Sigmoid colon (tissue), 7 donors: ENCODE results near the gene KRT76. TPM values are rescaled to one million over a fixed set of nuclear protein-coding genes. Genes with fewer than 3 reads are reported as not detected.

Experiments
- DNase-seq: peaks from one replicate; pipeline ENCODE4 v3.0.0-alpha.2; 2019
- H3K27ac ChIP-seq, 4 donors: fragments of 200-600 bp; sonication (generic); one replicate each; pipeline ENCODE4 v1.5.1; 2016 to 2019; ENCODE audit warnings: mild to moderate bottlenecking in 1 of 4
- H3K27me3 ChIP-seq, 3 donors: fragments of 200-600 bp; sonication (generic); one replicate each; pipeline ENCODE4 v1.5.1; 2019; ENCODE audit warnings: mild to moderate bottlenecking in 1 of 3
- H3K36me3 ChIP-seq, 4 donors: fragments of 200-600 bp; sonication (generic); one replicate each; pipeline ENCODE4 v1.5.1; 2016 to 2019
- H3K4me1 ChIP-seq, 4 donors: fragments of 200-600 bp; sonication (generic); one replicate each; pipeline ENCODE4 v1.5.1; 2017 to 2019
- H3K4me3 ChIP-seq, 4 donors: fragments of 200-600 bp; sonication (generic); one replicate each; pipeline ENCODE4 v1.5.1; 2017 to 2019; ENCODE audit warnings: mild to moderate bottlenecking in 2 of 4, moderate library complexity in 1 of 4
- H3K9me3 ChIP-seq, 4 donors: fragments of 200-600 bp in 3 of 4; sonication (generic) in 3 of 4; one replicate each; pipeline versions ENCODE4 v1.5.1 to v1.6.1; 2013 to 2019
- EP300 ChIP-seq, 4 donors: sonication (generic); formaldehyde crosslinking; IDR thresholded peaks; one replicate each; pipeline ENCODE4 v1.6.1; 2017; ENCODE audit warnings: antibody characterized with exemption in 4 of 4
- POLR2A ChIP-seq, 2 donors: fragments of 450-650 bp; IDR thresholded peaks; one replicate each; pipeline ENCODE4 v1.6.1; 2016; ENCODE audit warnings: antibody characterized with exemption in 2 of 2, mild to moderate bottlenecking in 2 of 2, moderate library complexity in 2 of 2
- POLR2AphosphoS5 ChIP-seq, 4 donors: sonication (generic); formaldehyde crosslinking; IDR thresholded peaks; one replicate each; pipeline ENCODE4 v1.6.1; 2017; ENCODE audit warnings: antibody characterized with exemption in 4 of 4
- WGBS, 2 donors: extraction: QIAGEN DNeasy Blood & Tissue Kit; methylation state at CpG; one replicate each; pipeline ENCODE4 v1.1.7; 2013; 5-methylcytosine and 5-hydroxymethylcytosine counted together
- intact Hi-C: fragments of 100-400 bp; cut with DNase I; formaldehyde crosslinking; loops from one replicate; pipeline ENCODE4 v1.15.1; 2023
- polyA plus RNA-seq, 3 donors: library from polyadenylated mRNA; stranded (reverse); fragments of 200-250 nt; gene quantifications; one replicate each; pipeline ENCODE4 v1.2.3, GENCODE V29; 2013
- total RNA-seq, 4 donors: library from RNA; depleted of rRNA; stranded (reverse); fragments of >200 nt; gene quantifications; one replicate each; pipeline ENCODE4 v1.1.0, GENCODE V29; 2016
- TF ChIP-seq, protein P1 (sequence below), 4 experiments: fragments of 450-650 bp in 3 of 4; fragments of 200-600 bp in 1 of 4; IDR thresholded peaks; one replicate each; pipeline ENCODE4 v1.5.1; 2016 to 2019; ENCODE audit warnings: antibody characterized with exemption in 4 of 4, mild to moderate bottlenecking in 3 of 4, moderate library complexity in 2 of 4
- donor health status: healthy with polysubstance abuse.
- donor health status: Bipolar disorder and iron deficiency.
- donor health status: healthy.

KRT76 gene
- total and polyA plus RNA-seq, 7 donors: not detected

GRCh38 chr12:52783563-52784316 lies 6.6 kb upstream of the KRT76 start:
- DNase-seq: no peak
- intact Hi-C loops: no loop called here
- Histone ChIP-seq H3K9me3 (no peaks in the 10 kb centered on the region), H3K4me3 (no peak overlapping the region), H3K36me3 (no peaks in the 10 kb centered on the region), H3K27me3 (peaks cover 0 to 18% (median 0%) of the 10 kb centered on the region in 3 donors), H3K27ac (no peak overlapping the region), H3K4me1 (no peaks in the 10 kb centered on the region)
- 86% methylated on average over 7 of the region's 7 CpGs for WGBS, 2 donors
- TF ChIP-seq POLR2AphosphoS5 (IDR thresholded peaks at IDR 0.05) (no peak), EP300 (IDR thresholded peaks at IDR 0.05) (no peak), POLR2A (IDR thresholded peaks at IDR 0.05) (no peak)
- TF ChIP-seq, protein P1, sequence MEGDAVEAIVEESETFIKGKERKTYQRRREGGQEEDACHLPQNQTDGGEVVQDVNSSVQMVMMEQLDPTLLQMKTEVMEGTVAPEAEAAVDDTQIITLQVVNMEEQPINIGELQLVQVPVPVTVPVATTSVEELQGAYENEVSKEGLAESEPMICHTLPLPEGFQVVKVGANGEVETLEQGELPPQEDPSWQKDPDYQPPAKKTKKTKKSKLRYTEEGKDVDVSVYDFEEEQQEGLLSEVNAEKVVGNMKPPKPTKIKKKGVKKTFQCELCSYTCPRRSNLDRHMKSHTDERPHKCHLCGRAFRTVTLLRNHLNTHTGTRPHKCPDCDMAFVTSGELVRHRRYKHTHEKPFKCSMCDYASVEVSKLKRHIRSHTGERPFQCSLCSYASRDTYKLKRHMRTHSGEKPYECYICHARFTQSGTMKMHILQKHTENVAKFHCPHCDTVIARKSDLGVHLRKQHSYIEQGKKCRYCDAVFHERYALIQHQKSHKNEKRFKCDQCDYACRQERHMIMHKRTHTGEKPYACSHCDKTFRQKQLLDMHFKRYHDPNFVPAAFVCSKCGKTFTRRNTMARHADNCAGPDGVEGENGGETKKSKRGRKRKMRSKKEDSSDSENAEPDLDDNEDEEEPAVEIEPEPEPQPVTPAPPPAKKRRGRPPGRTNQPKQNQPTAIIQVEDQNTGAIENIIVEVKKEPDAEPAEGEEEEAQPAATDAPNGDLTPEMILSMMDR (IDR thresholded peaks at IDR 0.05): no peak

DNA sequence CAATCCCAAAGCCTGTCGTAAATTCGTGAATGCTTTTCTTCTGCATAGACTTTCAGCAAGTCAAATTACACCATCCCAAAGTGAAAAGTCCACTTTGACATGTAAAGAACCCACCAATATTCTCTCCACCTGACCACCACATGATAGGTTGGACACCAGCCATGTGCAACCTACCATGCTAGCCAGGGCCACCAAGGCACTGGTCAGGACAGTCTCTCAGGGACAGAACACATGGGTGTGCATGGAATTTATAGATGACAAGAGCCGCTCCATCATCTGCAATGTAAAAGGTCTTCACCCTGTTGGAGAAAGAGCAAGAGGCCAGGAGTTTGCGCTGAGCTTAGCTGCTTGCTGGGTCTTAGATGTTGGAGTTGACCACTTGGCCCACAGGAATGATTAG lies 5.4 kb upstream of the KRT76 start:
- intact Hi-C loops: no loop called here
- Histone ChIP-seq H3K4me3 (no peak overlapping the region), H3K27me3 (peaks cover 0 to 14% (median 0%) of the 10 kb centered on the region in 3 donors), H3K9me3 (no peaks in the 10 kb centered on the region), H3K36me3 (no peaks in the 10 kb centered on the region), H3K4me1 (no peaks in the 10 kb centered on the region), H3K27ac (no peak overlapping the region)
- DNase-seq: no peak
- TF ChIP-seq POLR2AphosphoS5 (IDR thresholded peaks at IDR 0.05): no peak
- WGBS, 2 donors: 93 to 95% methylated on average over 4 of the region's 4 CpGs

GRCh38 chr12:52781399-52782082 lies 4.4 kb upstream of the KRT76 start:
- DNase-seq: no peak
- Histone ChIP-seq H3K27ac (no peak overlapping the region), H3K9me3 (no peaks in the 10 kb centered on the region), H3K36me3 (no peaks in the 10 kb centered on the region), H3K4me3 (no peak overlapping the region), H3K27me3 (peaks cover 0 to 14% (median 0%) of the 10 kb centered on the region in 3 donors), H3K4me1 (no peaks in the 10 kb centered on the region)
- WGBS, 2 donors: 63 to 87% methylated on average over 4 of the region's 4 CpGs
- intact Hi-C loops: no loop called here
- TF ChIP-seq, protein P1 (IDR thresholded peaks at IDR 0.05): no peak
- TF ChIP-seq POLR2A (IDR thresholded peaks at IDR 0.05) (no peak), EP300 (IDR thresholded peaks at IDR 0.05) (no peak), POLR2AphosphoS5 (IDR thresholded peaks at IDR 0.05) (no peak)

DNA sequence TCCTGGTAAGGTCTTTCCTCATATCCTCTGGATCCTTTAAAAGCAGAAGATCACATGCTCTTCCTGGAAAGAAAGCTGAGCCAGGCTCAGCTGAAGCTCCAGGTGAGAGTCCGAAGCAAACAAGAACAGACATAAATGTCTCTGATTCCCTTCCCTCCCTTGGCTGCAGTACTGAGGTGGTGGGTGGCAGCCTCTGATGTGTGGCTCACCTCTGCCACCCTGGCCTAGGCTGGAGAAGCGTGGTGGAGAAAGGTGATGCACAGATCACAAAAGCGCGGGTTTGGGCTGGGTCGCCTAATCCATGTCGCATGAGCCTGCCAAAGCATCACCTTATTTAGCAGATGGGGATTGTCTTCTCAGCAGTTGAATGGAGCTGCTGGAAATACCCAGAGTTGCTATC lies 2.8 kb upstream of the KRT76 start:
- H3K27ac ChIP-seq: no peak overlapping the region
- H3K27me3 ChIP-seq: peaks cover 0 to 6% (median 0%) of the 10 kb centered on the region in 3 donors
- H3K9me3 ChIP-seq: no peaks in the 10 kb centered on the region
- TF ChIP-seq EP300 (IDR thresholded peaks at IDR 0.05) (no peak), POLR2A (IDR thresholded peaks at IDR 0.05) (no peak), POLR2AphosphoS5 (IDR thresholded peaks at IDR 0.05) (no peak)
- TF ChIP-seq, protein P1 (IDR thresholded peaks at IDR 0.05): no peak
- 91 to 93% methylated on average over 6 of the region's 6 CpGs for WGBS, 2 donors
- no peaks in the 10 kb centered on the region for H3K36me3 ChIP-seq
- H3K4me3 ChIP-seq: no peak overlapping the region
- H3K4me1 ChIP-seq: no peaks in the 10 kb centered on the region
- intact Hi-C loops: no loop called here
- DNase-seq: no peak

DNA sequence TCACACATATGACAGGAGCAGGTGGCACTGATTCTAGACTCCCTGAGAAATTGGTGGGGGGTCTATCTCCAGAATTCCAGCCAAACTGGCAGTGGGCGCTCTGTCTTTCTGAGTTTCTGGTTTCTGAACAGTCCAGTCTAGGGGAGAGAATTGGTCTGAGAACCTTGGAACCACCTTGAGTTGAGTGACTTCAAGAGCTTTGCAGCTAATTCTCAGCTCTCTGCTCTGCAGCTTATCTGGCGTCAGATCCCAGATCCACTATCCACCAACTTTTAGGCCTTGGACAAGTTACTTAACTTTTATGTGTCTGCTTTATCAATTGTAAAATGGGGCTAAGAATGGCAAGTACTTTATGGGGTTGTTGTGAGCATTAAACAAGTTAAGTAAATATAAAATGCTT lies 1.7 kb upstream of the KRT76 start:
- DNase-seq: no peak
- intact Hi-C loops: no loop called here
- Histone ChIP-seq H3K9me3 (no peaks in the 10 kb centered on the region), H3K27ac (no peak overlapping the region), H3K27me3 (no peaks in the 10 kb centered on the region), H3K4me1 (no peaks in the 10 kb centered on the region), H3K4me3 (no peak overlapping the region), H3K36me3 (no peaks in the 10 kb centered on the region)
- no peak for TF ChIP-seq POLR2A (IDR thresholded peaks at IDR 0.05)
- TF ChIP-seq EP300 (IDR thresholded peaks at IDR 0.05): no peak
- TF ChIP-seq, protein P1 (IDR thresholded peaks at IDR 0.05): no peak
- 89 to 92% methylated on average over 2 of the region's 2 CpGs for WGBS, 2 donors
